ENCODE data around the gene COL11A2. TPM values are rescaled to one million over a fixed set of nuclear protein-coding genes. Genes with fewer than 3 reads are reported as not detected.
A peak's percentile ranks its signal among the peaks of the same experiment; 100 is the strongest.

The COL11A2 gene
- total and polyA plus RNA-seq, 2 of the 13 experiments (the other 11 are each of a cell fraction or from before 2014, with no cell fraction given): 0.55 TPM

DNA sequence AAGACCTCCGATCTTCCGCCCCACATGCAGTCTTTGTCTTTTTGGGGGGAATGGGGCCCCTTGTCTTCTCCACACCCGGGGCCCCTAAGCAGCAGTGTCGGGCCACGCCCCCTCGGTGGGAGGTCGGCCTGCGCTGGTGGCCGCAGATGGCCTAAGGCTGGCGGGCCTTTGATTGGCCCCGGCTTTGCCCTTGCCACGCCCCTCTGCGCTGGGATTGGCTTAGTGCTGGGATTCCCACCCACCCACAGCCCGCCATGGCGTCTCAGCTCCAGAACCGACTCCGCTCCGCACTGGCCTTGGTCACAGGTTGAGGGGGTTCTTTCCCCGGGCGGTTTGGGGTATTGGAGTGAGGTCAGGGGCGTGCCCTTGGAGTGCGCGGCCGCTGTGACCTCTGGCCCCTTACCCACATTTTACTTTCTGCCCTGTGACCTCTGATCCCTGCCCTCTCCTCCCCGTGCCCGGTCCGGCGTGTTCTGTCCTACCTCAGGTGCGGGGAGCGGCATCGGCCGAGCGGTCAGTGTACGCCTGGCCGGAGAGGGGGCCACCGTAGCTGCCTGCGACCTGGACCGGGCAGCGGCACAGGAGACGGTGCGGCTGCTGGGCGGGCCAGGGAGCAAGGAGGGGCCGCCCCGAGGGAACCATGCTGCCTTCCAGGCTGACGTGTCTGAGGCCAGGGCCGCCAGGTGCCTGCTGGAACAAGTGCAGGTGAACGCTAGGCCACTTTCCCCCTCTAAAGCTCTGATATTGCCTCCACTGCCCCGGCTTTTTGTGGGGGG is 12.3 kb upstream of the COL11A2 start, which contains the start of gene HSD17B8 (continued):
- 0 out of 2 replicates have a peak, but pooled peaks have one; percentile 78 for TF ChIP-seq ZNF225 (CRISPR knock-in tag; IDR thresholded peaks at IDR 0.05)
- TF ChIP-seq IKZF5 (CRISPR knock-in tag; IDR thresholded peaks at IDR 0.05): peak; percentile 41; the same call in 1 of the 2 replicates
- TF ChIP-seq, protein P1, sequence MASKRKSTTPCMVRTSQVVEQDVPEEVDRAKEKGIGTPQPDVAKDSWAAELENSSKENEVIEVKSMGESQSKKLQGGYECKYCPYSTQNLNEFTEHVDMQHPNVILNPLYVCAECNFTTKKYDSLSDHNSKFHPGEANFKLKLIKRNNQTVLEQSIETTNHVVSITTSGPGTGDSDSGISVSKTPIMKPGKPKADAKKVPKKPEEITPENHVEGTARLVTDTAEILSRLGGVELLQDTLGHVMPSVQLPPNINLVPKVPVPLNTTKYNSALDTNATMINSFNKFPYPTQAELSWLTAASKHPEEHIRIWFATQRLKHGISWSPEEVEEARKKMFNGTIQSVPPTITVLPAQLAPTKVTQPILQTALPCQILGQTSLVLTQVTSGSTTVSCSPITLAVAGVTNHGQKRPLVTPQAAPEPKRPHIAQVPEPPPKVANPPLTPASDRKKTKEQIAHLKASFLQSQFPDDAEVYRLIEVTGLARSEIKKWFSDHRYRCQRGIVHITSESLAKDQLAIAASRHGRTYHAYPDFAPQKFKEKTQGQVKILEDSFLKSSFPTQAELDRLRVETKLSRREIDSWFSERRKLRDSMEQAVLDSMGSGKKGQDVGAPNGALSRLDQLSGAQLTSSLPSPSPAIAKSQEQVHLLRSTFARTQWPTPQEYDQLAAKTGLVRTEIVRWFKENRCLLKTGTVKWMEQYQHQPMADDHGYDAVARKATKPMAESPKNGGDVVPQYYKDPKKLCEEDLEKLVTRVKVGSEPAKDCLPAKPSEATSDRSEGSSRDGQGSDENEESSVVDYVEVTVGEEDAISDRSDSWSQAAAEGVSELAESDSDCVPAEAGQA (IDR thresholded peaks at IDR 0.05; ENCODE audit: low read depth): peak; percentile 39
- TF ChIP-seq, protein P1 (CRISPR knock-in tag; IDR thresholded peaks at IDR 0.05; ENCODE audit: borderline replicate concordance): 0 out of 2 replicates have a peak, but pooled peaks have one; percentile 75
- TF ChIP-seq ZBTB39 (CRISPR knock-in tag; IDR thresholded peaks at IDR 0.05): peak; percentile 64; the same call in 1 of the 2 replicates
- TF ChIP-seq ZNF790 (CRISPR knock-in tag; IDR thresholded peaks at IDR 0.05; ENCODE audit: borderline replicate concordance): peak; percentile 77; the same call in 1 of the 2 replicates
- peak; percentile 85 for TF ChIP-seq MTA1 (CRISPR knock-in tag; IDR thresholded peaks at IDR 0.05; ENCODE audit: borderline replicate concordance)
- peak; percentile 24; the same call in 1 of the 2 replicates for TF ChIP-seq RELA (CRISPR knock-in tag; IDR thresholded peaks at IDR 0.05)
- TF ChIP-seq HNF4G (IDR thresholded peaks at IDR 0.05; ENCODE audit: borderline replicate concordance, low read depth, low read length): peak; percentile 50; the same call in 1 of the 2 replicates
- TF ChIP-seq HNF4G (CRISPR knock-in tag; IDR thresholded peaks at IDR 0.05; ENCODE audit: borderline replicate concordance, low read depth): peak; percentile 67
- TF ChIP-seq KLF15 (CRISPR knock-in tag; IDR thresholded peaks at IDR 0.05; ENCODE audit: borderline replicate concordance): peak; percentile 85; the same call in 1 of the 2 replicates
- TF ChIP-seq ZBTB8A (CRISPR knock-in tag; IDR thresholded peaks at IDR 0.05; ENCODE audit: borderline replicate concordance, low read depth): peak; percentile 84; the same call in 1 of the 2 replicates
- TF ChIP-seq, protein P2, sequence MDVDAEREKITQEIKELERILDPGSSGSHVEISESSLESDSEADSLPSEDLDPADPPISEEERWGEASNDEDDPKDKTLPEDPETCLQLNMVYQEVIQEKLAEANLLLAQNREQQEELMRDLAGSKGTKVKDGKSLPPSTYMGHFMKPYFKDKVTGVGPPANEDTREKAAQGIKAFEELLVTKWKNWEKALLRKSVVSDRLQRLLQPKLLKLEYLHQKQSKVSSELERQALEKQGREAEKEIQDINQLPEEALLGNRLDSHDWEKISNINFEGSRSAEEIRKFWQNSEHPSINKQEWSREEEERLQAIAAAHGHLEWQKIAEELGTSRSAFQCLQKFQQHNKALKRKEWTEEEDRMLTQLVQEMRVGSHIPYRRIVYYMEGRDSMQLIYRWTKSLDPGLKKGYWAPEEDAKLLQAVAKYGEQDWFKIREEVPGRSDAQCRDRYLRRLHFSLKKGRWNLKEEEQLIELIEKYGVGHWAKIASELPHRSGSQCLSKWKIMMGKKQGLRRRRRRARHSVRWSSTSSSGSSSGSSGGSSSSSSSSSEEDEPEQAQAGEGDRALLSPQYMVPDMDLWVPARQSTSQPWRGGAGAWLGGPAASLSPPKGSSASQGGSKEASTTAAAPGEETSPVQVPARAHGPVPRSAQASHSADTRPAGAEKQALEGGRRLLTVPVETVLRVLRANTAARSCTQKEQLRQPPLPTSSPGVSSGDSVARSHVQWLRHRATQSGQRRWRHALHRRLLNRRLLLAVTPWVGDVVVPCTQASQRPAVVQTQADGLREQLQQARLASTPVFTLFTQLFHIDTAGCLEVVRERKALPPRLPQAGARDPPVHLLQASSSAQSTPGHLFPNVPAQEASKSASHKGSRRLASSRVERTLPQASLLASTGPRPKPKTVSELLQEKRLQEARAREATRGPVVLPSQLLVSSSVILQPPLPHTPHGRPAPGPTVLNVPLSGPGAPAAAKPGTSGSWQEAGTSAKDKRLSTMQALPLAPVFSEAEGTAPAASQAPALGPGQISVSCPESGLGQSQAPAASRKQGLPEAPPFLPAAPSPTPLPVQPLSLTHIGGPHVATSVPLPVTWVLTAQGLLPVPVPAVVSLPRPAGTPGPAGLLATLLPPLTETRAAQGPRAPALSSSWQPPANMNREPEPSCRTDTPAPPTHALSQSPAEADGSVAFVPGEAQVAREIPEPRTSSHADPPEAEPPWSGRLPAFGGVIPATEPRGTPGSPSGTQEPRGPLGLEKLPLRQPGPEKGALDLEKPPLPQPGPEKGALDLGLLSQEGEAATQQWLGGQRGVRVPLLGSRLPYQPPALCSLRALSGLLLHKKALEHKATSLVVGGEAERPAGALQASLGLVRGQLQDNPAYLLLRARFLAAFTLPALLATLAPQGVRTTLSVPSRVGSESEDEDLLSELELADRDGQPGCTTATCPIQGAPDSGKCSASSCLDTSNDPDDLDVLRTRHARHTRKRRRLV (CRISPR knock-in tag; IDR thresholded peaks at IDR 0.05): 0 out of 2 replicates have a peak, but pooled peaks have one; percentile 57
